ENCODE data around the gene IRGQ.
A peak's percentile ranks its signal among the peaks of the same experiment; 100 is the strongest.

Gene IRGQ

GRCh38 chr19:43594710-43595604 lies 977 bp downstream of the IRGQ start:
- TF ChIP-seq TEAD4 (IDR thresholded peaks at IDR 0.05): no peak
- TF ChIP-seq MAX (IDR thresholded peaks at IDR 0.05): no peak
- TF ChIP-seq RAD21 (IDR thresholded peaks at IDR 0.05; ENCODE audit: low read depth): peak; percentile 40; the same call in 1 of the 2 replicates
- no peak for TF ChIP-seq EGR1 (IDR thresholded peaks at IDR 0.05)
- no peak for TF ChIP-seq CREB1 (IDR thresholded peaks at IDR 0.05; ENCODE audit: low read depth)
- no peak for TF ChIP-seq CEBPB (IDR thresholded peaks at IDR 0.05)

GRCh38 chr19:43594081-43594697 lies 1.7 kb downstream of the IRGQ start:
- TF ChIP-seq CREB1 (IDR thresholded peaks at IDR 0.05; ENCODE audit: low read depth): no peak
- TF ChIP-seq NFIC (IDR thresholded peaks at IDR 0.05): no peak
- TF ChIP-seq EP300 (IDR thresholded peaks at IDR 0.05; ENCODE audit: borderline replicate concordance): no peak
- no peak for TF ChIP-seq TEAD4 (IDR thresholded peaks at IDR 0.05)
- no peak for TF ChIP-seq TAF1 (IDR thresholded peaks at IDR 0.05; ENCODE audit: low read depth)
- TF ChIP-seq CEBPB (IDR thresholded peaks at IDR 0.05): no peak
- no peak for TF ChIP-seq YY1 (IDR thresholded peaks at IDR 0.05; ENCODE audit: low read depth)
- no peak for TF ChIP-seq RAD21 (IDR thresholded peaks at IDR 0.05; ENCODE audit: low read depth)
- no peak for TF ChIP-seq TCF12 (IDR thresholded peaks at IDR 0.05; ENCODE audit: low read depth)
- TF ChIP-seq REST (IDR thresholded peaks at IDR 0.05; ENCODE audit: low read depth): no peak
- no peak for TF ChIP-seq MAX (IDR thresholded peaks at IDR 0.05)
- no peak for TF ChIP-seq USF1 (IDR thresholded peaks at IDR 0.05)

GRCh38 chr19:43592800-43593350 lies 3.1 kb downstream of the IRGQ start:
- TF ChIP-seq FOXM1 (IDR thresholded peaks at IDR 0.05; ENCODE audit: borderline replicate concordance, low read depth): no peak
- TF ChIP-seq TCF12 (IDR thresholded peaks at IDR 0.05; ENCODE audit: low read depth): no peak
- no peak for TF ChIP-seq MAX (IDR thresholded peaks at IDR 0.05)
- TF ChIP-seq CEBPB (IDR thresholded peaks at IDR 0.05): no peak
- TF ChIP-seq TAF1 (IDR thresholded peaks at IDR 0.05; ENCODE audit: low read depth): no peak
- no peak for TF ChIP-seq ZBTB7A (IDR thresholded peaks at IDR 0.05; ENCODE audit: low read depth)
- TF ChIP-seq TEAD4 (IDR thresholded peaks at IDR 0.05): no peak
- no peak for TF ChIP-seq REST (IDR thresholded peaks at IDR 0.05; ENCODE audit: low read depth)
- no peak for TF ChIP-seq CREB1 (IDR thresholded peaks at IDR 0.05; ENCODE audit: low read depth)
- no peak for TF ChIP-seq EGR1 (IDR thresholded peaks at IDR 0.05)
- no peak for TF ChIP-seq RAD21 (IDR thresholded peaks at IDR 0.05; ENCODE audit: low read depth)
- TF ChIP-seq YY1 (IDR thresholded peaks at IDR 0.05; ENCODE audit: low read depth): no peak
- no peak for TF ChIP-seq NFIC (IDR thresholded peaks at IDR 0.05)

- TF ChIP-seq TEAD4 (IDR thresholded peaks at IDR 0.05): no peak
- TF ChIP-seq USF1 (IDR thresholded peaks at IDR 0.05): no peak
- no peak for TF ChIP-seq ZBTB7A (IDR thresholded peaks at IDR 0.05; ENCODE audit: low read depth)
- no peak for TF ChIP-seq CREB1 (IDR thresholded peaks at IDR 0.05; ENCODE audit: low read depth)
- no peak for TF ChIP-seq TCF12 (IDR thresholded peaks at IDR 0.05; ENCODE audit: low read depth)
- no peak for TF ChIP-seq REST (IDR thresholded peaks at IDR 0.05; ENCODE audit: low read depth)
- TF ChIP-seq EGR1 (IDR thresholded peaks at IDR 0.05): no peak
- TF ChIP-seq TAF1 (IDR thresholded peaks at IDR 0.05; ENCODE audit: low read depth): no peak
- TF ChIP-seq FOXM1 (IDR thresholded peaks at IDR 0.05; ENCODE audit: borderline replicate concordance, low read depth): no peak
- no peak for TF ChIP-seq EP300 (IDR thresholded peaks at IDR 0.05; ENCODE audit: borderline replicate concordance)
- no peak for TF ChIP-seq YY1 (IDR thresholded peaks at IDR 0.05; ENCODE audit: low read depth)
- TF ChIP-seq CEBPB (IDR thresholded peaks at IDR 0.05): no peak
- TF ChIP-seq MAX (IDR thresholded peaks at IDR 0.05): no peak
- no peak for TF ChIP-seq RAD21 (IDR thresholded peaks at IDR 0.05; ENCODE audit: low read depth)
- no peak for TF ChIP-seq NFIC (IDR thresholded peaks at IDR 0.05)
Measured at GRCh38 chr19:43591904-43592772, 3.8 kb downstream of the IRGQ start.
